Left cardiac atrium (tissue), 4 donors: ENCODE data around the gene RHPN2. TPM values are rescaled to one million over a fixed set of nuclear protein-coding genes. Genes with fewer than 3 reads are reported as not detected.
A peak's percentile ranks its signal among the peaks of the same experiment; 100 is the strongest.

Experiments
- ATAC-seq, 2 donors: fragments of 200-7000 bp; cut with Tn5 transposase; one replicate each; pipeline ENCODE4 v1.9.1; 2020; ENCODE audit warnings: mild to moderate bottlenecking in 2 of 2, moderate library complexity in 2 of 2
- DNase-seq: peaks from one replicate; pipeline ENCODE4 v3.0.0-alpha.2; 2020
- intact Hi-C, 2 donors: fragments of 100-400 bp; cut with DNase I; formaldehyde crosslinking; loops; one replicate each; pipeline versions ENCODE4 v1.14.1 to v1.15.1; 2022 to 2023
- long read RNA-seq: library from polyadenylated mRNA; unstranded; transcript quantifications from one replicate; pipeline ENCODE4 v2.0.0, GENCODE V29; 2021
- total RNA-seq, 2 donors: library from RNA; stranded (reverse); fragmentation: NEBNext Ultra II Directional; extraction: Animal tissue kit (Norgen Biotek cat#: 25700); gene quantifications; one replicate each; pipeline ENCODE4 v1.2.1, GENCODE V29; 2021
- donor health status: DM: no; HTN: yes; CAD: no.
- donor health status: DM: no; HTN: yes; CAD: no; lungs with severe emphysema.
- donor health status: DM: yes; HTN: yes; CAD: no.
- donor health status: Dilated cardiomyopathy.

The RHPN2 gene
- 1 to 10 TPM; 1.8 to 3.2 TPM for total RNA-seq
- long read RNA-seq, partial matches to known transcripts, result 1 of 1 reads
- long read RNA-seq, other reads (novel, unspliced or antisense), result 0 of 1 reads

DNA sequence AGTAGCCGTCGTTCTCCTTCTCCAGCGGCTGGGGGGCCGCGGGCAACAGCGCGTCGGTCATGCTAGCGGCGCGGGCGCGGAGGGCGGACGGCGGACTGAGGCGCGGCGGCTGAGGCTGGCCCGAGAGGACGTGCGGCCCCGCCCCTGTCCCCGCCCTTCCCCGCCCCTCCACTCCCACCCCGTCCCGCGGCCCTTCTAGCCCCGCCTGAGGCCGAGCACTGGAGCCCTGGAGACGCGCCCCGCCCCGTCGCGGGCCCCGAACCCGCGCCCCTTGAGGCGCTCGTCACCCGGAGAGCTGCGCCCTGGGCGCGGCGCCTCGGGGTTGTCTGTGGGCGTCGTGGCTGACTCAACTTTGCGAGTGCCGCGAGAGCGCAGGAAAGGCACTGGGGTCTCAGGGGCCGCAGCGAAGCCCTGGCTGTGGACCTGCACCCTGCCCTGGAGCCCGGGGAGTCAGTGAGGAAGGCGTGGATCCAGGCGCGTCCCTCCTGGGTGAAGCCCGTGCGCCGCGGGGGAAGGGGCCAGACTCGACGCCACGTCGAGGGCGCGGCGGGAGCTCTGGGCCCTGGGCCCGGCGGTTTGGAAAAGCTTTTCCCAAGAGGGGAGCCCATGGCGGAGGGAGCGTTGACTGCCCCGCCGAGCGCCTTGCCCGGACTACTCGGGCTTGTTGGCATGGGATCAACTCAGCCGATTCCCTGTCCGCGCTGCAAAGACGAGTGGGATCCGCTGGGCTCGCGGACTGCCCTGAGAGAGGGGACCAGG lies at the start of gene RHPN2:
Gene RHPN2, minus strand, starts transcription at position 97 of the 759 bp plus-strand sequence. Its CDS starts 36 bp downstream, at position 61.
- DNase-seq (peak; percentile 71), ATAC-seq (peak; percentile 92 to 97)
- intact Hi-C loops, result no loop called here

DNA sequence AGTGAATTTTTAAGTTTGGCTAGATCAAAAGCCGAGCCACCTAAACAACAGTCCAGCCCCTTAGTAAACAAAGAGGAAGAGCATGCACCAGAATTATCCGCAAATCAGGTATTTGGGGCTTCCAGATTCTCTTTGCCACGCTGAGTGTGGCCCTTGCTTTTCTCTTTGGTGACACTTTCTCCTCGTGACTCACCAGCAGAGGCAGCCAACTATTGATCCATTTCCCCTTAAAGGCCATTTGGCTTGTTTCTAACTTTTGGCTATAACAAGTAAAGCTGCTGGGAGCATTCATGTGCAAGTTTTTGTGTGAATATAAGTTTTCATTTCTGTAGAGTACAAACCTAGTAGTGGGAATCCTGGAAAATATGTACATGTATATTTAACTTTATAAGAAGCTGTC lies 49.6 kb upstream of the RHPN2 start:
- DNase-seq (no peak), ATAC-seq (no peak)
- intact Hi-C loops, result loop anchor here in 1 of 2 donors (10.0 kb wide), 1 partner anchor 140 kb away; the partner anchor contains the start of genes CEP89 and FAAP24

DNA sequence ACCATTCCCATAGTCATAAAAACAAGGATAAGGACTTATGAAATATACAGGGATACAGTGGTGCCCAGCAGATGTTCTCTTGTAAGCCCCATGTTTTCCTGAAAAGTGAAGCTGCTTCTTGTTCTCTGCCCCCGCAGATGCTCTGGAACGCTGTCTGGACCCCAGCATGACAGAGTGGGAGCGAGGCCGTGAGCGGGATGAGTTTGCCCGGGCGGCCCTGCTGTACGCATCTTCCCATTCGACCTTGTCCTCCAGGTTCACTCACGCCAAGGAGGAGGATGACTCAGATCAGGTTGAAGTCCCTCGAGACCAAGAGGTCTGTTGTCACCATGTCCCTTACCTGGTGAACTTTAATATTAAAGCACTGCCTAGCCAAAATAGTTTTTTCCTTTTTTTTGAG lies 46.9 kb upstream of the RHPN2 start:
- ATAC-seq (no peak), DNase-seq (no peak)
- intact Hi-C loops, result loop anchor here in 1 of 2 donors (10.0 kb wide), 1 partner anchor 137 kb away; the partner anchor contains the start of genes CEP89 and FAAP24

DNA sequence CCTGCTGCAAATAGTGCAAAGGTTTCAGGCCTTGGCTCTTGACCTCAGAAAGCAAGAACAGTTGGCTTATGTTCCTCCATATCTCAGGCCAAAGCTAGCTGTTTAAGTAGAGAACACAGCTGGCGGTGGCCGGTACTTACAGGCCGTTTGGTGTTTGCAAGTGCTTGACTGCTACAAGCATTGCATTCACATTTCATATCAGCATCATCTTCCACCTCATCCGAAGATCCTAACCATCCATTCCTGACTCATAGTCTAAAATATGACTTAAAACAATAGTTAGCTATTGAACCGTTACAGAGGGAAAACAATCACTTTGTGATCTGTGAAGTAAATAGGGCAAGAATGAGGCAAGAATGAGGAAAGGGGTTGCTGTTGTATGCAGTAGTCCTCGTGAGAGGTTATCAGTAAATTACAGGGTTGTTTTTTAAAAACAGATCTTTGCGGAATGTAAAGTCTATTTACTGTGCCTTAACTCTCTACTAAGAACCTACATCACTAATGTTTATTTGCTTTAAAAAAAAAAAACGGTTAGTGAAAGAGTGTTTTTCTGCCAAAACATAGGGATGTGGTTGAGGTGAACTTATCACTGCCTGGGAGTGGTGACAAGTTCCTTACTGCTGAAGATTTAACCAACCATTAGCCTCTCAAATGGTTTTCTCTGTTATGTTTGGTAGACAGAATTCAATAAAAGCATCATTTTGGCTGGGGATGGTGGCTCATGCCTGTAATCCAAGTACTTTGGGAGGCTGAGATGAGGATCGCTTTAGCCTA lies 45.6 kb upstream of the RHPN2 start:
- intact Hi-C loops, result loop anchor here in 1 of 2 donors (10.0 kb wide), 1 partner anchor 136 kb away; the partner anchor contains the start of genes CEP89 and FAAP24
- ATAC-seq (no peak), DNase-seq (no peak)

DNA sequence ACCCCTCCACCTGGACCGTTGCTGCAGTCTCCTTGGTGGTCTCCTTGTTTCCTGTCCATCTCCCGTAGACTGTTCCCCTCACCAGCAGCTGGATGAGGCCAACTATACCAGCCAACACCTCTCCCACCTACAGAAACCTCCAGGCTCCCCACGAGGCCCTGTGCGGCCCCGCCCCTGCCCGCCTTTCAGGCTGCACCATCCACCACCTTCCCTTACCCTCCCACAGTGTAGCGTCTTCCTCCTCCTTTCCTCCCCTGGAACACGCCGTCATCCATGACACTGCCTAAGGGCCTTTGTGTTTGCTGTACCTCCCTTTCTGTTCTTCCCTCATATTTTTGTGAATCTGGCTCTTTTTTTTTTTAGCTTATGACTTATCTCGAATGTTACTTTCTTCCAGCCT lies 43.5 kb upstream of the RHPN2 start:
- intact Hi-C loops, result no loop called here
- no peak for ATAC-seq
- no peak for DNase-seq

DNA sequence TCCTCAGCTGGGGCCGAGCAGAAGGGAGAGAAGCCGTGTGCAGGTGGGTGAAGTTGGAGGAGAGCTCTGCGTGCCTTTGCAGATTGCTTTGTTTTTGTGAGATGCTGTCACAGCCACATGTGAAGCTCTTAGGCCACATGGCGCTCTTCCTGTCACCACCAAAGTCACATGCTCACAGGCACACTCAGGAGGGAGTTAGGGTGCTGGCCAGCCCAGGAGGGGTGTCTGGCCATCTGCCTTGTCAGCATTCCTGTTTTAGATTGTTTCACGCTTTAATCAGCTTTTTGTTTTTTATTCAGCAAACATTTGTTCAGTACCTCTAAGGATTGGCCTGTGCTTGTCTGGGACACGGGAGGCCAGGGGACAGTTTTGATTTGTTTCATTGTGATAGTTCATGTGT lies 38.2 kb upstream of the RHPN2 start:
- intact Hi-C loops, result no loop called here
- no peak for DNase-seq
- no peak for ATAC-seq

DNA sequence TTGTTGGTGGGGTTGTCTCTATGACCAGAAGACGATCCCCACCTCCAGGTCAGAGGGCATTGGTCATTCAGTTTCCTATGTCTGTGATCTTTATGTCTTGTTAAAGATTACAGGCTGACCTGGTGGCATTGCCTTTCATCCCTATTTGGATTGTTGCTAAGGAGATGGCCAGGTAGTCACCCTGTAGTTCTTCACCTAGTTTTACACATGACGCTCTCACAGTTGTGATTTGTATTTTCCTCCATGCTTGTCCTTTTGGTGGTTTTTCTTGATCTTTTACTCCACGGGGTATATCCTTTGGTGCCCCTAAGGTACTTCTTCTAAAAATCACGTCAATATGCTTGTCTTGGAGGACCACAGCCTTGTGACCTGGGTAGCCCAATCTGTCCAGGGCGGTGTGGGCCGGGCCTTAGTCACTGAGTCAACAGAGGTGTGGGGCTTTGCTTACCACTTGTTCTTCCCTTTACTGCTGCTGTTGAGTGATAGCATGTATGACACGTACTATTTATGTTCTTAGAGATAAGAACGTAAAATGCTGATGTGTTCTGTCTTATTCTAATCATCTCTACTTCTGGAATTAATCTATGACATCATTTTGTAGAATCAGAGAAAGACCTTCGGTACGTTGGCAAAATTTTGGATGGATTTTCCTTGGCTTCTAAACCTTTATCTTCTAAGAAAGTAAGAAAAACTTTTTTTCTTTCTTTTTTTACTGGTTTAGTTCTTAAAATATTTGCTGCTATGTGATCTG lies 36.4 kb upstream of the RHPN2 start:
- DNase-seq (no peak), ATAC-seq (peak in 1 of 2 donors; percentile 26)
- intact Hi-C loops, result no loop called here

DNA sequence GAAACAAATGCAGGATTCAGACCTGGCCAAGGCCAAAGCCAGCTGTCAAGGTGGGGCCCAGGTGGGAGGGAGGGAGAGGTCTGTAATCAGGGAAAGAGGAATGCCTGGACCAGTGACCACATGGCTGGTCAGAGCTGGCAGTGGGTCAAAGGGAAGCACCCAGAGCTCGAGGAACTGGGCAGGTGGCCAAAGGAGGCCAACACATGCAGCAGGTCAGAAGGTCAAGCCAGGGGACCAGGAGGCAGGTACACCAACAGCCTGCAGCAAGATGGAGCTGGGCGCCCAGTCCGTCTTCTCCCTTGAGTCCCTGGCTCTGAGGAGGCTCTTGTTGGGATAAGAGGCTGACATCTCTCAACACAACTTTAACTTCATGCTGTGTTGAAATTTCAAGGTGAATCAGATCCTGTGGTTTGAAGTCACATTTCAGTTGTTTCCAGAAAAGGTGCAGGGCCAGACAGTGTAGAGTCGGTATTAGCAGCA lies 33.4 kb upstream of the RHPN2 start:
- ATAC-seq (no peak), DNase-seq (no peak)
- intact Hi-C loops, result no loop called here

DNA sequence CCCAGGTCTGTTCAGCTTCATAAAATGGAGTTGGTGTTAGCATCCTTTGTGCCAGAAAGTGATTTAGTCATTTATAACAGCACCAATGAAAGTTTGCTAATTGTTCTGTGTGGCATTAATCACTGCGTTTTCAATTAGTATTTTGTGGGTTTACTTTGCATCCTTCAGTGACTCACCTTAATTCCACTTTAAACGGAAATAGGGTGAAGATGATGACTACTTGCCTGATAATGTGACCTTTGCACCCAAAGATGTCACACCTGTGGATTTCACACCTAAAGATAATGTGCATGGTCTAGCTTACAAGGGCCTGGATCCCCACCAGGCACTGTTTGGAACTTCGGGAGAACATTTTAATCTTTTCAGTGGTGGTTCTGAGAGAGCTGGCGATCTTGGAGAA lies 31.3 kb upstream of the RHPN2 start:
- ATAC-seq, result no peak
- intact Hi-C loops, result no loop called here
- DNase-seq, result no peak

DNA sequence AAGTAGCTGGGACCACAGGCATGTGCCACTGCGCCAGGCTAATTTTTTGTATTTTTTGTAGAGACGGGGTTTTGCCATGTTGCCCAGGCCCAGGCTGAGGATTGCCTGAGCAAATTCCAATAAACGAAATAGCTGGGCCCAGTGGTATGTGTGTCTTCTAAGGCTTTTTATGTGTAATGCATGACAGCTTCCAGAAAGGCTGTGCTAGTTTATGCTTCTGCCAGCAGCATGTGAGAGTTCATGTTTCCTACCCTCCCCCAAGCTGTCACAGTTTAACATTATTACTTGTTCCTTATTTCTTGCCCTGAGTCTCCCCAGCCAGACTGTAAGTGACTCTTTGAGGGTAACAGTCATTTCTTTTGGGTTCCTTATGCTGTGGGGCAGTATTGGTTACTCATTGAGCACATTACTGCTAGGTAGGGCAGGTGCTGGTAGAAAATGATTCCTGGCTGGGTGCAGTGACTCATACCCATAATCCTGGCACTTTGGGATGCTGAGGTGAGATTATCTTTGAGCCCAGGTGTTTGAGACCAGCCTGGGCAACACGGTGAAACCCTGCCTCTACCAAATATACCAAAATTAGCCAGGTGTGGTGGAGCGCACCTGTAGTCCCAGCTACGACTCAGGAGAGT lies 29.9 kb upstream of the RHPN2 start:
- intact Hi-C loops, result no loop called here
- no peak for ATAC-seq
- DNase-seq, result no peak

DNA sequence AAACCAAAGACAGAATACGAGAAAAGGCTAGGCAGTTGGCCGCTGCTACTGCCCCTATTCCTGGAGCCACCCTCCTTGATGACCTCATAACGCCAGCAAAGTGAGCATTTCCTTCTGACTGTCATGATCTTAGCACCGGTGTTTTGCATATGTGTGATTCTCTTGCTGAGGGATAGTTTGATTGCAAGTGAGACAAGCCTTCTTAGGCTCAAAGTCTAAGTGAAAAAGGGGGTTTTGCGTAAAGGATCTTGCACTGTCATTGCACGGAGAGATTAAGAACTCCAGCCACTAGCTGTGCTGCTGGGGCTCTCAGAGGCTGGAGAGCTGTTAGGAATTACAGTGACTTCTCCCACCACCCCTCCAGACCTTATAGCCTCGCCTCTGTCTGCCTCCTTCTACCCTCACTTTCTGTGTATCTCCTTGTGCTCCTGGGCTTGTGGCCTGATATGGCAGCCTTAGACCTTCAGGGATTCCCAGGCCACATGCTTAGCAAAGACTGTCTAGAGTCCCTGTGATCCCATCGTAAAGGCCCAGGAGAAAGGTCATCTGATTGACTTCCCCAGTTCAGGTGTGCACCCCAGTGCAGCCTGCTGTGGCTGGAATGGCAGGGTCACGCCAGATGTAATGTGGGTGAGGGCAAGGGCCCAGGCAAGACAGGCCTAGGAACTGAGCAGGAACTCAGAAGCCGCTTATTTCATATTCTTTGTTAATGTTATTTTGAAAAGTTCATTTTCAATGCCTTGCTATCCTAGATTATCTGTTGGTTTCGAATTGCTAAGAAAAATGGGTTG lies 28.9 kb upstream of the RHPN2 start:
- ATAC-seq, result no peak
- intact Hi-C loops, result no loop called here
- no peak for DNase-seq

DNA sequence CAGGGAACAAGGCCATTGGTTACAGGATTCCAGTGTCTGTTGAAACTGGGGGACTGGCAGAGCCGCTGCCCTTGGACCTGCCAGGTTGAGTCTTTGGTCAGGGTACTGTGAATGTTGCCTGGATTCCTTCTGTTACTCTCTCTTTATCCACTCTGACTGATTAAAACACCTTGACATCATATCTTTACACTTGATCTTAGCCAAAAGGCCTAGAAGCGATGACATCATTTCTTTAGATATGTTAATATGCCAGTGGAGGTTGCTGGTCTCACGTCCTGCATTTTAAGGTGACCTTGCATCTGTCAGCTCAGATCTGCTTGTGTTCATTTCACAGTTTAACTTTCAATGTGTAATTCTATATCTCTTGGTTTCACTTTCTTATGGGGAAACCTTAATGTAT lies 25.5 kb upstream of the RHPN2 start:
- ATAC-seq, result no peak
- intact Hi-C loops, result no loop called here
- no peak for DNase-seq

DNA sequence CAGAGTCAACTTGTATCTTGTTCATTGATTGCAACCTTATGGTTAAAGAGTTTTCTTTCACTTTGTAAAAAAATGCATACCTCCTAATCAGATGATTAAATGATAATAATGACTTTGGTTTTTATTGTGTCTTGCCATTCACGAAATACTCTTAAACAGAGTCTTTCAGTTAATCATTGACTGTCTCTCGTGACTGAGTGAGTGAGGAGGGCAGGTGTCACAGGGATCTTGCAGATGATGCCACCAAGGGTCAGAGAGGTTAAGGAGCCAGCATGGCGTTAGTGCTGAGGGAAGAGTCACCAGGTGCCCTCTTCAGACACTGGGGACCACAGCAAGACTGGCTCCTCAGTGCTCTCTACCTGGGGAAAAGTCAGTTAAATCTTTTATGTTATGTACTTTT lies 24.3 kb upstream of the RHPN2 start:
- intact Hi-C loops, result no loop called here
- ATAC-seq (no peak), DNase-seq (no peak)

DNA sequence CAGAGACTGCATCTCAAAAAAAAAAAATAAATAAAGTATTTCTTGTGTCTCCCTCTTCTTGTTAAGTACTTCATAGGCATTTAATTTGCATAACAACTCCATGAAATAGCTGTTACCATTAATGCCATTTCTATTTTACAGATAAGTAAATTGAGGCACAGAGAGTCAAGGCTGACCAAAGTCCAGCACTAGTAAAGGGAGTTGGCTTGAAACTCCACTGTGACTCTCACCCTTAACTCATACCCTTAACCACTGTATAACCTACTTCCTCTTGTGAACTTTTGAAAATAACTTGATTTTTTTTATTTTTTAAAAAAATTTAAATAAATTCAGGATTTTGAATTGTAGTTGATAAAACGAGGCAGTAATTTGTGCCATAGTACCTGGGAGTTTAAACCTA lies 22.3 kb upstream of the RHPN2 start:
- DNase-seq (no peak), ATAC-seq (no peak)
- intact Hi-C loops, result no loop called here

DNA sequence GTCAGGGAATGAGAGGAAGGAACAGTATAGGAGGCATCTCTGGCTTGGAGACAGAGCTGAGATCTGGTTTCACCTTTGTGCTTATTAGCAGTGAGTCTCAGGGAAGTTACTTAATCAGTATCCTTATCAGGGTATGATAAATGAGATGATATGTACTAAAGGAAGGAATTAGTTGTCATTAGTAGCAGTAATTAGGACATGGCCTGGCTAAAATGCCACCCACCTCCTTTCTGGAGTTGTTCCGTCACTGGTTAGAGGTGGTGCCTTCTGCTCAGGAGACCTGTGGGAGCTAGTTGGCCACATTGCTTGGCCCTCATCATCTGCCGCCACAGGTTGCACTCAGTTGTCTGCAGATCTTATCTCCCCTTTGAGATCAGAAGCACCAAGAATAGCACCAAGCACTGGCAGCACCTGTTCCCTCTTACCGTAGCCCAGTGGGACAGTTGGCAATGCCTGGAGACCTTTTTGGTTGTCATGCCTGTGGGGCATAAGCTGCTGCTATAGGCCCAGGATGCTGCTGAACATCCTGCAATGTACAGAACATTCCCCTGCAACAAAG lies 21.0 kb upstream of the RHPN2 start:
- intact Hi-C loops, result no loop called here
- no peak for ATAC-seq

DNA sequence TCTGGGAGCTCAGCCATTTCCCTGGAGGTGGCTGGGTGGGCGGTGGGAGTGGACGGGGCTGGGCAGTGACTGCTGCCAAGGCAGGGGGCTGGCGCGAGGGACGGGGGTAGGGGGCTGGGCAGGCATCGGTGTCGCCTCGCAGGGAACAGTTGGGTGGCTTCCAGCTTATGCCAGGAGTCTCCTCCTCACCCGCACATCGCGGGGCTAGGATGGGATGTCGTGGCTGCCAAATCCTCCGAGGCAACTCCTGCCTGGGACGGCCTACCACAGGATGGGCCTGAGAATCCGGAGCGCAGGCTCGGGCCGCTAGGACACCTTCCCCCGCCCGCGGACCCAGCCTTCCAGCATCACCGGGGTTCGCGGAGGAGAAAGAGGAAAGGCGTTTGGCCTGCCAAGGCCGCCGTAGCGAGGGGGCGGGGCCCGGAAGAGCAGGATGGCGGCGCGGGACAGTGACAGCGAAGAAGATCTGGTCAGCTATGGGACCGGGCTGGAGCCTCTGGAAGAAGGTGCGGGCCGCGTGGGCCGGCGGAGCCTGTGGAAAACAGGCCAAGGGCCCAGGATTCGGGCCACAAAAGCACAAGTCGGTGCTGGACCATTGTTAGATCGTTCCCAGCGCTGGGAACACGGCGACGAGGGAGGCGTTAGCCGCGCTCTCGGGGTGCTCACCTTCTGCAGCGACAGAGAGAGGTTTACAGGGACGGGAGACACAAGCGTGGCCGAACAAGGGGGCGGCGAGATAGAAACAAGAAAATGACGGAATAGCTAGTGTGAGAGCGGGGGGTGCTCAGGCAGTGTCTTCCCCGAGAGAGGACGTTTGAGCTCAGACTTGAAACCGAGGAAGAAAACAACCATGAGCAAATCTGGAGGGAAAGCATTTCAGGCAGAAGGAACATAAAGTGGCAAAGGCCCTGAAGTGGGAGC lies 16.3 kb upstream of the RHPN2 start, which contains the start of gene GPATCH1:
Gene GPATCH1, plus strand, starts transcription at position 421 of the 921 bp plus-strand sequence. Its CDS starts 13 bp downstream, at position 434.
- intact Hi-C loops, result no loop called here
- DNase-seq (peak; percentile 92), ATAC-seq (peak; percentile 96 to 97)

More for the DNA sequence above, 21.0 kb upstream of the RHPN2 start:
- DNase-seq, result no peak

DNA sequence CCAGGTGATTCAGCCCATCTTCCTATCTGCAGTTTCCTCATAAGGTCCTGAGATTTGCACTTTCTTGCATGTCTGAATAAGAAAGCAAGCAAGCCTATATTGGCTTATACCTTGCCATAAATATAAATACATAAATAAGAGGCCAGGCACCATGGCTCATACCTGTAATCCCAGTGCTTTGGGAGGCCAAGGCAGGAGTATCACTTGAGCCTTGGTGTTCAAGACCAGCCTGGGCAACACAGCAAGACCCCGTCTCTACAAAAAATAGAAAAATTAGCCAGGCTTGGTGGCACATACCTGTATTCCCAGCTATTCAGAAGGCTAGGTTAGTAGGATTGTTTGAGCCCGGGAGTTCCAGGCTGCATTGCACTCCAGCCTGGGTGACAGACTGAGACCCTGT lies 10.8 kb upstream of the RHPN2 start:
- DNase-seq (no peak), ATAC-seq (no peak)
- intact Hi-C loops, result no loop called here
